Activated CD4-positive, alpha-beta T cell treated with anti-CD3 and anti-CD28 coated beads, Interleukin-2, amount 50 U/mL, for 4 hours (primary cell): ENCODE results near the gene FSD2.
"Not testable (repeated sequence)": the region's sequence is repeated elsewhere in the genome, so short reads cannot be mapped to it uniquely, and the experiment has no call there.

ENCODE experiments used
- DNase-seq, 2 experiments: peaks; one replicate each; pipeline ENCODE4 v3.0.0-alpha.2; 2020

Gene FSD2

DNA sequence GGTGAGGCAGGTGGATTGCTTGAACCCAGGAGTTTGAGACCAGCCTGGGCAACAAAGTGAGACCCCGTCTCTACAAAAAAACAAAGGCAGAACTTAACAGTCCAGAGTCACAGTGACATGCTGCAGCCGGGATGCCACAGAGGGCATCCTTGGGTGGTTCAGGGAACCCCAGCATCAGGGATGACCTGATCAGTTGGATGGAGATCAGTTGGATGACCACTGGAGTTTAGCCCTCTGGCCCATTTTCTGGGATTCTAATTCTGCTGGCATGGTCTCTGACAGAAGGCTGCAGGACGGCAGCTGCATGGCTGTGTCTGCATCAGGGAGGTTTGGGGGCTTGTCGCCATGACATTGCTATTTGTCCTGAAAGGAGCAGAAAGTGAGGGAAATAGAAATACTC lies 23.4 kb upstream of the FSD2 start:
- DNase-seq, result no peak

DNA sequence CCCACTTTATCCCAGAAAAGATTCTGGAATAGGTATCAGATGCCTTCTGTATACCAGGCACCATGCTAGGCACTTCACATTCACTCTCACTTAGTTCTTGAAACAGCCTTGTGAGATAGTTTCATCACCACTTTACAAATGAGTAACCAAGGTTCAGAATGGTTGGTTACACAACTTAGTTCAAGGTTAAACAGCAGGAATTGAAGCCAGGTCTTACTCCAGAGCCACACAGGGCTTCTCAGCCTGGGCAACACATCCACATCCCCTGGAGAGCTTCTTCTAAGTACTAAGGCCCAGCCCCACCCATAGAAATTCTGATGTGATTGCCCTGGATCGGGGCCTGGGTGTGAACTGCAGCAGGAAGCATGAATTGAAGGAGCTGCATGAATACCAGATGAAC lies 22.2 kb upstream of the FSD2 start:
- no peak for DNase-seq

DNA sequence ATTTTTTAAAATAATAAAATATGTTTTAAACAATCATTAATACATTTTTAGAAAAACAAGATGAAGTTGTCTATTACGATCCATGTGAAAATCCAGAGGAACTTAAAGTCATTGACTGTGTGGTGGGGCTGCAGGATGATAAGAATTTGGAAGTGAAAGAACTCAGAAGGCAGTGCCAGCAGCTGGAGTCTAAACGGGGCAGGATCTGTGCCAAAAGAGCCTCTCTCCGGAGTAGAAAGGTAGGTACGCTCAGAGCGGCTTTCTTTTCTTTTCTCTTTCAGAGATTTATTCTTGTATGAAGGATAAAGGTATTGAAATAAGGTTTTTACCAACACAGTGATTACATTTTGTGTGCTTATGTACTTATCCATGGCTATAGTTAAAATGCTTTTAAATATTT lies 17.2 kb upstream of the FSD2 start:
- no peak for DNase-seq

DNA sequence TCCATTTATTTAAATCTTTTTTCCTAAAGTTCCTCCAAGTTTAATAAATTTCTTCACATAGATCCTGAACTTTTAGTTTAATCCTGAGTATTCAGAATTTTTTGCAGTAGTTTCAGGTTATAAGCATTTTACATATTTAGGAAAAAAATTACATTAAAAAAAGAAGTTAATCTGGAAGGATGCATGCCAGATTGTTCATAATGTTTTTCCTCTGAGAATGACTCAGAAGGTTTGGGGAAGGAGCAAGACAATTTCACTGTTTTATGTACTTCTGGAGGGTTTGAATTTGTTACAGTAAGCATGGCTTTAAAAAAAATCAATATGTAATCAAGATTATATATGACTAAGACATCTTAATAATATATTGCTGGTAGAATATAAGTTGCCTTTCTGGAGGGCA lies 16.0 kb upstream of the FSD2 start:
- DNase-seq, result not testable (repeated sequence)

DNA sequence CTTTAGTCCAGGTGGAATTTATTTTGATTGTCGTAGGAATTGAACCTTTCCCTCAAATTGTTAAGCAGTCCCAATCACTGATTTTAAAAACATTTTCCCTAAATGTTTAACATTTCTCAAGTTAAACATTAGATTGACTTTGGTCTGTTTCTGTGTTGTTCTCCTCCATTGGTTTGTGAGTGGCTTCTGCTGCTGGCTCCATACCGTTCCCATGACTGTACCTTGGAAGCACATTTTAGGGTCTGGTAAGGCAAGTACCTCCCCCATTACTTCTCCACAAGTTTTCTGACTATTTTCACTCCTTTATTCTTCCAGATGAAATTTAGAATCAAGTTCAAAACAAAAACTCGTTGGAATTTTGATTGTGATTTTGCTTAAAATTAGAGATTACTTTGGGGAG lies 15.5 kb upstream of the FSD2 start:
- DNase-seq, result not testable (repeated sequence)

DNA sequence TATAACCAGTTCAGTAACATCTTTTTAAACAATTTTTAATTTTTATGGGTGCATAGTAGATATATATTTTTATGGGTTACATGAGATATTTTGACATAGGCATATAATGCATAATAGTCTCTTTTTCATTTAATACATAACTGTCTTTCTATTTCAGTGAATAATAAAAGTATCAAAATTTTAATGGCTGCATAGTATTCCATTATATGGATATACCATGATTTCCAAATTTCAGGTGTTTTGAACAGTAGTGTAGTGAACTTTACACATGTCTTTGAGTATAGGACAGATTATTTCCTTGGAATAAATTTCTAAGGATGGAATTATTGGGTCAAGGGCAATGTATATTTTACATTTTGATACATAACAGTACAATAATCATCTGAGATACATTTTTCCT lies 14.3 kb upstream of the FSD2 start:
- no peak for DNase-seq

DNA sequence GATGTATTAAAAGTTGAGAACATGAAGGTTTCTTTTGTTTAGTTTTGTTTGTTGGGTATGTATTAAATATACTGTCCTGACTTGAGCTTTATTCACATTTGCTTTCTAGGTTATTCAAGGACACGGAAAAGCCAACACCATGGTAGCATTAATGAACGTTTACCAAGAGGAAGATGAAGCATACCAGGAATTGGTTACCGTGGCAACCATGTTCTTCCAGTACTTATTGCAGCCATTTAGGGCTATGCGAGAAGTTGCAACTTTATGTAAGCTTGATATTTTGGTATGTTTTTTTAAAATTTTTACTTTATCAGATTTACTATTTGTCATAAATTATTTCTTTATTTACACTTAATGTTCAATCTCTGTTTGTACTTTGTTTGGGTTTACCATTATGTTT lies 7.1 kb upstream of the FSD2 start:
- no peak for DNase-seq

DNA sequence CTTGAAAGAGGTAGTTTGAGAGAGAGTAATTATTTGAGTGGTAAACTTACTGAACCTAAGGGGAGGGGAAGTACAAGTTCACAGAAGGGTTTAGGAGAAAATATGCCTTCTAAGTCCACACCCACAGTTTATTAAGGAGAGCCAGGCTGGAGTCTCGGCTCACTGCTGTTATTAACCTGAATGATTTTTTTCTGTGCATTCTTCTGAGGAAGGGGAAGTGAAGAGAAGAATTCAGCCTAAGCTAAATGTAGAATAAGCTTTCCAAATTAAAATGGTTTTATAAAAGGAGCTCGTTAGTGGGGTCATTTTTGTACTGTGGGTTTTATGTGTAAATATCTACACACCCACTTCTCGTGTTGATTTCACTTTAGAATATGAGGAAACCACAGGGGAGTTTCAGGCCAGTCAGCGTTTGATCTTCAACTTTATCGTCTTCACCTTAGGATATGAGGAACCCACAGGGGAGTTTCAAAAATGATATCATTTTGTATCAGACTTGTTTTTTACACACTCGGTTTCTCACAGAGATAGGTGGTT lies 5.1 kb upstream of the FSD2 start:
- peak; percentile 29 to 37 for DNase-seq

DNA sequence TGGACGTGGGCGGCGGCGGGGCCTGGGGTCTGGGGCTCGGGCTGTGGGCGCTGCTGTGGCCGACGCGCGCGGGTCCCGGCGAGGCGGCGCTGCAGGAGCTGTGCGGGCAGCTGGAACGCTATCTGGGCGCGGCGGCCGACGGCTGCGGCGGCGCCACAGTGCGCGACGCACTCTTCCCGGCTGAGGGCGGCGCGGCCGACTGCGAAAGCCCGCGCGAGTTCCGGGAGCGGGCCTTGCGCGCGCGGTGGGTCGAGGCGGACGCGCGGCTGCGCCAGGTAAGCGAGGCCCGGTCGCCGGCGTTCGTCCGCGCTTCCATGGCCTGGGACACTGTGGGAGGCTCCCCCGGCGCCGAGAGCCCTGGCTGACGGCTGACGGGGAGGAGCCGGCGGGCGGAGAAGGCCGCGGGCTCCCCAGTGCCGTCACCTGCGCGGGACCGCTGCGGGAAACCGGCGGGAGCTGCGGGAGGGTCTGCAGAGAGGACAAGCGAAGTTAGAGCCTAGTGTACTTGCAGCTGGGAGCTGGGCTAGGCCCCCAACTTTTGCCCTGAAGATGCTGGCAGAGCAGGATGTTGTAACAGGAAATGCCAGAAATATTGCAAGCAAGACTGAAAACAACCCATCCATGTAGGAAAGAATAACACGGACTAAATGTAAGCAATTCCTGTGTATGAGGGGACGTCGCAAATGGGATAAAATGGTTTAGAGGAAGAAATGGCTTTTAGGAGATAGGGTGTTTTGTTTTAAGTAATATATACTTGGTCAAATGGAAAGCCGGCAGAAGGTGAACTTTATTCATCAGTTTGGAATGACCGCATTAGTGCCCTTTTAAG lies 4.4 kb upstream of the FSD2 start:
- peak in 1 of 2 experiments; percentile 16 for DNase-seq

DNA sequence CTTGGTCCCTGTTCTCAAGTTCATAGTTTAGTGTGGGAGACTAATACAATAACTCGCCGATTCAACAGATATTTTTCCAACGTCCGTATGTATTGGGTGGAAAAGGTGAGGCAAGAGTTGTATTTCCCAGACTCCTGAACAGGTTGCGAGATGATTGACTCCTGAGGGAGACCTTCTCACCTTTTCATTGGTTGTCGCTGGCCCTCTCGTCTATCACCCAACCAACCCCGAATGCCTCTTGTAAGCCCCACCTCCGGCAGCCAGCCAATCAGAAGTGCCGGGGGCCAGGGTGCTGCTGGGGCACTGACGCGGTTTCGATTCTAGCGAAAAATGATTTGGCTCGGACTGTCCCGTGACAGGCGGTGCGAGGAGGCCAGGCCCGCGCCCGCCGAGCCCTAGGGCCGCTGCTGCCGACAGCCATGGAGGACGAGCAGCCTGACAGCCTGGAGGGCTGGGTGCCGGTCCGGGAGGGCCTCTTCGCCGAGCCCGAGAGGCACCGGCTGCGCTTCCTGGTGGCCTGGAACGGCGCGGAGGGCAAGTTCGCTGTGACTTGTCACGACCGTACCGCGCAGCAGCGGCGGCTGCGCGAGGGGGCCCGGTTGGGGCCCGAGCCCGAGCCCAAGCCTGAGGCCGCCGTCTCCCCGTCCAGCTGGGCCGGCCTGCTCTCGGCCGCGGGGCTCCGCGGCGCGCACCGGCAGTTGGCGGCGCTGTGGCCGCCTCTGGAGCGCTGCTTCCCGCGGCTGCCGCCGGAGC lies 3.6 kb upstream of the FSD2 start, which contains the start of gene WHAMM:
Gene WHAMM (plus strand): TSS at position 321 of the 753 bp plus-strand sequence. CDS start 99 bp downstream, at position 420.
- peak; percentile 92 to 93 for DNase-seq

DNA sequence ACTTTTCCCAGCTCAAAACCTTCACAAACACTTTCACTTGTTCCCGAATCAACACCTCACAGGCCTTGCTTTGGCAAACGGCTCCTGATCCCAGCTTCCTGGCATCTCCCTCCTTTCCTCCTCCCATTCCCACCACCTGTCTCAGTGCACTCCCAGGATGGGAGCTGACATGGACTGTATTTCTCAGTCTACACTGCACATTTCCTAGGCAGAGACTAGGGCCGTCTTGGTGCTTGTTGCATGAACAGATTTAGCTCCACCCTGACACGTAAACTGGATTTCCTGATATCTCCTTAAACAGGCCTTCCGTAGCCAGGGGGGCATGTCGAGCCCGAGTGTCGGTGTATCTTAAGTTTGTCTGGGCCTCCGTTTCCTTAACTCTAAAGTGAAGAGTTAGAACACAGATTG lies 2.8 kb upstream of the FSD2 start:
- no peak for DNase-seq

DNA sequence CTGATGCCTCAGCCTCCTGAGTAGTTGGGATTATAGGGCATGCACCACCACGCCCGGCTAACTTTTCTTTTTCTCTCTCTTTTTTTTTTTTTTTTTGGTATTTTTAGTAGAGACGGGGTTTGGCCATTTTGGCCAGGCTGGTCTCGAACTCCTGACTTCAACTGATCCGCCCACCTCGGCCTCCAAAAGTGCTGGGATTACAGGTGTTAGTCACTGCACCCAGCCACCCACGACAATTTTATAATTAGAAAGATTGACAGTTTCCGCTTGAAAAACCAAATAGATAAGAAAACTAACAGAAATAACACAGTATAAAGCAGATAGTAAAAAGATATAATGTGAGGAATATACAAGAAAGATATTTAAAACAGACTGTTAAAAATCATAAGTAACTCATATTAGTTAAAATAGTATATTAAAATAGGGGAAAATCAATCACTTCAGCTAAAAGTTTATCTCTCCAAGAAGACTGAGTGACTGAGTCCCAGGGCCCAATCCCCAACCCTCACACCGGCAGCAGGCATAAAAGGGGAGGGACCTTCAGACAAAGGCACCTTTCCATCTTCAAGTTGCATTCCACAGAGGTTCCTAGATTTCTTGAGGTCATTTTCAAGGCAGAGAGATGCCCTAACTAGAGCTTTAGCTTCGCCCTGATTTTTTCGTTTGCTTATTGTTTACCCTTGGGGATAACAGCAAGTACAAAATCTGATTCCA lies 2.2 kb upstream of the FSD2 start:
- DNase-seq, result no peak

DNA sequence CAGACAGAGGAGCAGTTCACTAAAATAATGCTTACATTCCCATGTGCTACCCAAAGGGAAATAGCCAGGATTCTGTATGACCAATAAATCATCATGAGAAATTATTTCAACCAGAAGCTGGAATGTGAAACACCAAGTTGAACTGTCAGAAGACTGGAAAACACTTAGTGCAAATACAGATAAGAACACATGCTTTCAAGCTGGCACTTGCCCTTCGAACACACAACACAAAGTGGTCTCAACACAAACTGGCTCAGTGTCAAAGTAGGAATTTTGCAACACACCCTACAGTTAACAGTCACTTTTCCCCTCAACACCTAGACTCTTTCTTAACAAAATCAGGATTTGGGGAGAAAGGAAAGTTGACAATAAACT lies 1.3 kb downstream of the FSD2 start:
- no peak for DNase-seq

DNA sequence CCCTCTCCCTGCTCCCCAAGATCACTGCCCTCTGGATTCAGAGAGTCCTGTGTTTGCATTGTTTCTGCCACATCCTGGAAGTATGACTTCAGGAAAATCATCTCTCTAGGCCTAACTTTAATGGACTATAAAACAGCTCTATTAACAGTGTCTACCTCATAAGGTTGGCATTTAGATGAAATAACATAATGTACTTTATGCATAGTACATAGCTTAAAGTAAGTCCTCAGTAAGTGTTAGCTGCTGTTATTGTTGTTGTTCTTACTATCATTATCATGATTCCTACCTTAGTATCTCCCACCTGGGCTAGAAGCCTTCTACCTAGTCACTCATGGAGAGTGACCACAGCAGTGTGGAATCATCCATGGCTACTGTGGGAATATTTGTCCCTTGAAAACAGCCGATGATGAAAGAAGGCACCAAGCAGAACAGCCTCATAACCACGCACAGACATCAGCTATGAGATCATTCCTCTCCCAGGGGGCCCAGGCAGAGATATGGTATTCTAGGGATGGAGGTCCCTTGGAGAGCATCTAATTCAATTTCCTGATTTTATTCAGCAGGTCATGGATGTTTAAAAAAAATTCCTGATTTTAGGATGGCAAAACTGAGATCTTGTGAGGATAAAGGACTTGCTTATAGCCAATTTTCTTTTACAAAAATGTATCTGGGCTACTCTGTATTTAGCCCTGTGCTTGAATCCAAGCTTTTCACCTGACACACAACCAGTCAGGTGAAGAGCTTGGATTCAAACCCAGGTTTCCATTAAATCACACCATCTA lies 1.9 kb downstream of the FSD2 start:
- DNase-seq, result no peak

DNA sequence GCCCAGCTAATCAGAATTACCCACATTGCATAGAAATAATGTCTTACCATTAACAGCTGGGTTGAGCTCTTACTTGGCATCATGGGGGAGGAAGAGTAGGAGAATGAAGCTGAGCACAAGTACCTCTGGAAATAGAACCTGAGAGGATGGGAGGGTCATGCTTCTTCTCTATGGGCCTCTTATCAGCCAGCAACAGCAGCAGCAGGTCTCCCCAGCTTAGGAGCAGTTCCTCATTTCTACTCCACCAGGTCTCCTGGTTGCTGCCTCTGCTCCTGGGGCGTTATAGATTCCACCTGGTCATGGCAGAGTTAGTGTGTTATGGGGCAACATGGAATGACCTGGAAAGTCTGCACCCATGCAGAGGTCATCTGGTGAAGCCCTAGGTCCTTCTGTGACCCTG lies 3.4 kb downstream of the FSD2 start:
- no peak for DNase-seq

DNA sequence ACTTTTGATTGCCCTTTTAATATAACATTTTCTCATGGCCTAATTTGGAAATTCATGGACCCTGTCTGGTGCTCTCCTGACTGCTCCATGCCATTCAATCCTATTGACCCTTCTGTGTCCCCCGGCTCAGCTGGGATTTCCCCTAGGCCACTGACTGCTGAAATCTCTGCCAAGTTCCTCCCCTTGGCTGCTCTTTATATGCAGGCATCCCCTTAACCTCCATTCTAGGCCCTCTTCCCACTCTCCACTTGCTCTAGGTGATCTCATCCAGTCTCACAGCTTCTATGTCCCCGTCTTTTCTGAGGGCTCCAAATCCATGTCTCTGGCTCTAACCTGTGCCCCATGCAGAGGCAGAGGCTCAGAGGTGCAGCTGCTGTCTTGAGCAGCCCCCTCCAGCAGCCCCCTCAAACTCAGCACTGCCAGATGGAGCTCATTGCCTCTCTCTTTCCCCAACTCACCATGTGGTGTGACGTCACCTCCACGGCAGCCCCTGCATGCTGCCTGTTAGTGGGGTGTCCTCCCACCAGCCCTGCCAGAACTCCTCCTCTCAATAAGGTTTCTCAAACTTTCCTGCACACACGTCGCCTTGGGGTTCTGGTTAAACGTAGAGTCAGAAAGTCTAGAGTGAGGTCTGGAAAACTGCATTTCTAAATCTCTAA lies 6.6 kb downstream of the FSD2 start:
- no peak for DNase-seq

DNA sequence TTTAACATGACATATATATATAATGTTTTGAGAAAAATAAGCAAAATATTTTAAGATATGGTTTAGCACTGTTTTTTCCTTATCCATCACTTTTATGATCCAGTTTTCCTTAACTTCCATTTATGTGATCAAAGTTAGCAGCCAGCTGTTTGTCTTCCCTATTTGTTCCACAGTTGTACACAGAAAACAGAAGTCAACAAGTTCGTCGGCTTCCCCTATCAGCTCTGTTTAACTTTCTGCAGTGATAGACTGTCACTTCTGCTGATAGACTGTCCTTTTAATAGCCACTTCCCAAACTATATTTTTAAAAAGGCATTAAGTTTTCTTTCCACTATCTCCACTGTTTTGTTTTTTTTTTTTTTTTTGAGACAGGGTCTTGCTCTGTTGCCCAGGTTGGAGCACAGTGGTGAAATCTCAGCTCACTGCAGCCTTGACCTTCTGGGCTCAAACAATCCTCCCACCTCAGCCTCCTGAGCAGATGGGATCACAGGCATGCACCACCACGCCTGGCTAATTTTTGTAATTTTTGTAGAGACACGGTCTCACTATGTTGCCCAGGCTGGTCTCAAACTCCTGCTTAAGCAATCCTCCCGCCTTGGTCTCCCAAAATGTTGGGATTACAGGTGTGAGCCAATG lies 7.2 kb downstream of the FSD2 start:
- no peak for DNase-seq

DNA sequence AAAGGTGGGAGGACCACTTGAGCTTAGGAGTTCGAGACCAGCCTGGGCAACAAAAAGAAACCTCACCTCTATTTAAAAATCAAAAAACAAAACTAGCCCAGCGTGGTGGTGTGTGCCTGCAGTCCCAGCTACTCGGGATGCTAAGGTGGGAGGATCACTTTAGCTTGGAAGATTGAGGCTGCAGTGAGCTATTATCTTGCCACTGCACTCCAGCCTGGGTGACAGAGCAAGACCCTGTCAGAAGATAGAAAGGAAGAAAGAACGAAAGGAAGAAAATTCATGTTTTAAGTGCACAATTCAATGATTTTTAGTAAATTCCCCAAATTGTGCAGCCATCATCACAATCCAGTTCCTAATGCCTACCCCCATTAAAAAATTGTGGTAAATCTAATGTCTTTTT lies 7.8 kb downstream of the FSD2 start:
- no peak for DNase-seq

DNA sequence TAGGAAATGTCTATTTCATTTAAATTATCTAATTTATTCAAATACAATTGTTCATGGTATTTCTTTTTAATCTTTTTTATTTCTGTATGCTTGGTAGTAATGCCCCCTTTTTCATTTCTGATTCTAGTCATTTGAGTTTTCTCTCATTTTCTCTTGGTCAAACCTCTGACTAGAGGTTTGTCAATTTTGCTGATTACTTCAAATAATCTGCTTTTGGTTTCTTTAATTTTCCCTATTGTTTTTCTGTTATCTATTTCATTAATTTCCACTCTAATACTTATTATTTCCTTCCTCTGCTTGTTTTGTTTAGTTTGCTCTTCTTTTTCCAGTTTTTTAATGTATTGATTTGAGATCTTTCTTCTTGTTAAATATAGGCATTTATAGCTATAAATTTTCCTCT lies 12.1 kb downstream of the FSD2 start:
- no peak for DNase-seq

DNA sequence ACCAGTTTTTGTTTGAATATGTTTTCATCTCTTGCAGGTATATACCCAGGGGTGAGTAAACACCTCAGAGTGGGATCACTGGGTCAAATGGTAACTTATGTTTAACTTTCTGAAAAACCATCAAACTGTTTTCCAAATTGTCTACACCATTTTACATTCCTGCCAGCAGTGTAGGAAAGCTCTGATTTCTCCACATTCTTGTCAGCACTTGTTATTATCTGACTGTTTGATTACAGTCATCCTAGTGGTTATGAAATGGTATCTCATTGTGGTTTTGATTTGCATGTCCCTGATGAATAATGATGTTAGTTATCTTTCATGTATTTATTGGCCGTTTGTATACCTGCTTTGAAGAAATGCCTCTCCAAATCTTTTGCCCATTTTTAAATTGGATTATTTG lies 13.8 kb downstream of the FSD2 start:
- DNase-seq, result no peak

DNA sequence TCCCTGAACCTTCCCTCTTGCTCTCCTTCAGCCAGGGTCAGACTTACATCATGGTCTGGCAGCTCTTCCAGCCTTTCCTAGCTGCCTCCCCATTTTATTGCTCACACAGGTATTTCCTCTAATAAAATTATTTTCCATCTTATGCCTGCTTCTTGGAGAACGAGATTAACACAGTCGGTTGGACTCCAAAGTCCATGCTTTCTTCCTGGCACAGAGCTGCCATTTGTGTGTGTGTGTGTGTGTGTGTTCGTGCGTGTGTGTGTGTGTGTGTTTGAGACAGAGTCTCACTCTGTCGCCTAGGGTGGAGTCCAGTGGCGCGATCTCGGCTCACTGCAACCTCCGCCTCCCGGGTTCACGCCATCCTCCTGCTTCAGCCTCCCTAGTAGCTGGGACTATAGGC lies 15.5 kb downstream of the FSD2 start:
- DNase-seq, result no peak

DNA sequence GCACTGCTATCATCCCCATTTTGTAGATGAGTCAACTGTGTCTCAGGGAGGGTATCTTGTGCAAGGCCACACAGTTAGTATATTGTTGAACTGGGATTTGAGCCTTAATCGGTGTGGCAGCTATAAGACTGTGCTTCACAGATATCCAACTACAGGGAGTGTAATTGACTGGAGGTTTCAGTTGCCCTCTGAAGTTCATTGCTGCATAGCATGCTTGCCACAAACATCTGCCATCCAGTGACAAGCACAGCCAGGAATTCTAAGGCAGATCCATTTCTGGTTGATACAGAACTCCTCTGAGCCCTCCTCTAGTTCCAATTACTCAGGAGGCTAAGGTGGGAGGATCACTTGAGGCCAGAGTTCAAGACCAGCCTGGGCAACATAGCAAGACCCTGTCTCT lies 16.4 kb downstream of the FSD2 start:
- DNase-seq, result no peak
